GM12865 (cell line): ENCODE results near the gene FAM53B.

Experiments
- DNase-seq: peaks from one replicate; pipeline ENCODE4 v3.0.0; 2010; ENCODE audit warnings: low read depth
- H3K4me3 ChIP-seq: 2 replicates; pipeline ENCODE4 v1.5.1; 2011; ENCODE audit warnings: mild to moderate bottlenecking, low read depth, low read length, control low read depth
- TF ChIP-seq, protein P1 (sequence below): IDR thresholded peaks from 2 replicates; pipeline ENCODE4 v1.5.1; 2011; ENCODE audit warnings: low read length, control low read depth, low read depth, inconsistent platforms; ENCODE audit not compliant: insufficient read depth; ENCODE audit errors: missing control alignments

FAM53B gene

DNA sequence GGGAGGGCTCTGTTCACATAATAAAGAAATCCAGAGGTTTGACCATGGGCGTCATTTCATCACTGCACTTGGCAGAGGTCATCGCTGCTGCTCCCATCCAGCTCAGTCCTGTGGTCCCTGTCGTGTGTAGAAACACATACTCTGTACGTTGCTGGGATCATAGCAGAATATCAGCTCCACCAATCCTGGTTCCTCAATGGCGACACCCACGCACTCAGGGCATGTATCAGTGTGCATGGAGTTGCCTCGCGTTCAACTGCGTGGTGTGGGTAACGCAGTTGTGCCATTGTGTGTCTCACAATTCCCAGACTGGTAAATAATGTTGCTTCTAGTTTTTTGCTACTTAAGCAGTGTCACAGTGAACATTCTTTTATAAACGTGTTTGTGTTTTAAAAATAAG lies 171.4 kb downstream of the FAM53B start:
- TF ChIP-seq, protein P1, sequence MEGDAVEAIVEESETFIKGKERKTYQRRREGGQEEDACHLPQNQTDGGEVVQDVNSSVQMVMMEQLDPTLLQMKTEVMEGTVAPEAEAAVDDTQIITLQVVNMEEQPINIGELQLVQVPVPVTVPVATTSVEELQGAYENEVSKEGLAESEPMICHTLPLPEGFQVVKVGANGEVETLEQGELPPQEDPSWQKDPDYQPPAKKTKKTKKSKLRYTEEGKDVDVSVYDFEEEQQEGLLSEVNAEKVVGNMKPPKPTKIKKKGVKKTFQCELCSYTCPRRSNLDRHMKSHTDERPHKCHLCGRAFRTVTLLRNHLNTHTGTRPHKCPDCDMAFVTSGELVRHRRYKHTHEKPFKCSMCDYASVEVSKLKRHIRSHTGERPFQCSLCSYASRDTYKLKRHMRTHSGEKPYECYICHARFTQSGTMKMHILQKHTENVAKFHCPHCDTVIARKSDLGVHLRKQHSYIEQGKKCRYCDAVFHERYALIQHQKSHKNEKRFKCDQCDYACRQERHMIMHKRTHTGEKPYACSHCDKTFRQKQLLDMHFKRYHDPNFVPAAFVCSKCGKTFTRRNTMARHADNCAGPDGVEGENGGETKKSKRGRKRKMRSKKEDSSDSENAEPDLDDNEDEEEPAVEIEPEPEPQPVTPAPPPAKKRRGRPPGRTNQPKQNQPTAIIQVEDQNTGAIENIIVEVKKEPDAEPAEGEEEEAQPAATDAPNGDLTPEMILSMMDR = no peak
- no peak for DNase-seq
- no peak overlapping the region for H3K4me3 ChIP-seq

DNA sequence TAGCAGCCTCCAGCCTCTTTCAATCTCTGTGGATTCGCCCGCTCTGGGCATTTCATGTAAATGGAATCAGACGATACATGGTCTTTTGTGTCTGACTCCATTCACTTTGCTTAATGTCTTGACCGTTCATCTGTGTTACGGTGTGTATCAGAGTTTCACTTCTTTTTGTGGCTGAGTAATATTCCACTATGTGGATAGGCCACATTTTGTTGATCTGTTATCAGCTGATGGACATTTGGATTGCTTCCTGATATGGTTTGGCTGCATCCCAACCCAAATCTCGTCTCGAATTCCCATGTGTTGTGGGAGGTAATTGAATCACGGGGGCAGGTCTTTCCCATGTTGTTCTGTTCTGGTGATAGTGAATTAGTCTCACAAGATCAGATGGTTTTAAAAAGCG lies 173.5 kb downstream of the FAM53B start:
- H3K4me3 ChIP-seq = no peak overlapping the region
- no peak for DNase-seq
- TF ChIP-seq, protein P1 = no peak

DNA sequence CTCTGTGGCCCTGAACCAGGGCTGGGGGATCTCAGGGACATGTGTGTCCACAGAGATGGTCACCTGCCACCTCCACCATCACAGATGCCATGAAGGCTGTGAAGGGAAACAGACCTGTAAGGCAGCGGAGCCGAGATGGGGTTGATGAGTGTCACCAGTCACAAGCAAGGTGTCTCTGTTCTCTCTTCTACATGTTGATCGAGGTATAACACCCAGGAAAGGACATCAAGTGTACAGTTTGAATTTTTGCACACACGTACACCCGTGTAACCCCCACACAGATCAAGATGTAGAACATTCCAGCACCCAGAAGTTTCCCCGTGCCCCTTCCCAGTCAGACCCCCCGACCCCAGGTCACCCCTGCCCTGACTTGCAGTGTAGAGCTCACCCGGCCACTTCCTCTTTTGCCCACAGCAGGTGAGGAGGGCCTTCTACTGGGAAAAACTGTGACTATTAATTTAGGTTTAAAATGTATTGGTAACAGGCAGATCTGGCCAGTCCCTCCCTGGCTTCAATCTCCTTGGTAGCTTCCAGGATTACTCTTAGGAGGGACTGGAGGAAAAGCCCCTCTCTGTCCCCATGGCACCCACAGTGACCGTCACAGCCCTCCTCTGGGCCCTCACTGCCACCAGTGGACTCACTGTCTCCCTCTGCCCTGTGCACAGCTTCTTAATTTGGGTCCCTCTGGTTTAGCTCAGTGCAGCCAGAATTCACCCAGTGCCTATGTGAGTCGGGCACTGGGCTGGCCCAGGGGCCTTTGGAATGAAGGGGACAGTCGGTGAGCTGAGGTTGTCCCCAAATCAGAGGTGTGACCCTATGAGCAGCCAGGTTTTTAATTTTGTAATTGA lies 174.3 kb downstream of the FAM53B start:
- no peak for DNase-seq
- TF ChIP-seq, protein P1 = no peak
- H3K4me3 ChIP-seq = no peak overlapping the region
